Measurements from ENCODE around the gene SMARCAL1.

The SMARCAL1 gene

GRCh38 chr2:216477283-216478035, 65.2 kb downstream of the SMARCAL1 start:
- no peak for DNase-seq (ENCODE audit: low read depth in 3 of 3)

GRCh38 chr2:216478151-216478550, 65.9 kb downstream of the SMARCAL1 start:
- DNase-seq (ENCODE audit: low read depth in 3 of 3), result peak in 1 of 3 experiments; percentile 19

DNA sequence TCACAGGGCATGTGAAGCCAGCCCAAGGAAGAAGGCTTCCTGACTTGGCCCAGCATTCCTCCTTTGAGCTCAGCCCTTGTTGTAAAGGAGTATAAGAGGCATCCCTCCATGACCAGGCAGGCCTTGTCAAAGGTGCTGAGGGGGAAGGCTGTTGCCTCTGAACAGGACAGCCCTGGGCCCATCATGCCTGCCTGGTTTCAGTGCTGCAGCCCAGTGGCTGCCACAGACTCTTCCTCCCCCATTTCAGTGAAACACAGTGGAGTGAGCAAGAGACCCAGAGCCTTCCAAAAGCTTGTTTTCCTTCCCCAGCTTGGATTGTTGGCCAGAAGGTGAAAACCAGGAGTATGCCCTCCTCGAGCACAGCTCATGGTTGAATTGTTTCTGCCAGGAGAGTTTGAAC, 66.5 kb downstream of the SMARCAL1 start:
- no peak for DNase-seq (ENCODE audit: low read depth in 3 of 3)

DNA sequence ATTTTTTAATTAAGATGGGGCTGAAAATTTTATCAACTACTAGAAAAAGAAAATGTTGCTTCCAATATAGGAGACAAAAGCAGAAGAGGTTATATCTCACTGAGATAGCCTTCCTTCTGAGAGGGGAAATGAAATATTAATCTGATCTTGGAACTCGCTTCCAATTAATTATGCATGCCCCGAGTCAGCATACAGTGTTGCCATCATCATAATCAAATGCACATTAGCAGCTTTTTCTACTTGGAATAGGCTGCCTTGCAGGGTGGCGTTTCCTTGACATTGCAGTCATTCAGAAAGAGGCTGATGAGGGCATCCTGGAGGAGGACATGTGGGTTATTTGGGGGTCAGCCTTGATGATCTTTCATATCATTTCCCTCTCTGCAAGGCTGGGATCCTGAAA, 67.9 kb downstream of the SMARCAL1 start:
- DNase-seq (ENCODE audit: low read depth in 3 of 3), result no peak

DNA sequence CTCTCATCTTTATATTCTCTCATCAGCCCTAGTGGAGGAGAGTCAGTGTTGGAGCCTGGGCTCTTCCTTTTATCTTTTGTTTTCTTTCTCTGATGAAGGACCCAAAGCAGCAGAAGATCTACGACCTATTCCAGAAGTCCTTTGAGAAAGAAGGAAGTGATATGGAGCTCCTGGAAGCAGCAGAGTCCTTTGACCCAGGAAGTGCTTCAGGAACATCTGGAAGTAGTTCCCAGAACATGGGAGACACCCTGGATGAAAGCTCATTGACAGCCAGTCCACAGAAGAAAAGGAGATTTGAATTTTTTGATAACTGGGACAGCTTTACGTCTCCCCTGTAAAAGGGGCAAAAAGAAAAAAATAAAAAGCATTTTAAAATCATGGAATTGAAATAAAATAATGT, 70.4 kb downstream of the SMARCAL1 start:
- no peak for DNase-seq (ENCODE audit: low read depth in 3 of 3)

GRCh38 chr2:216485237-216485636, 73.0 kb downstream of the SMARCAL1 start:
- DNase-seq (ENCODE audit: low read depth in 3 of 3), result no peak

DNA sequence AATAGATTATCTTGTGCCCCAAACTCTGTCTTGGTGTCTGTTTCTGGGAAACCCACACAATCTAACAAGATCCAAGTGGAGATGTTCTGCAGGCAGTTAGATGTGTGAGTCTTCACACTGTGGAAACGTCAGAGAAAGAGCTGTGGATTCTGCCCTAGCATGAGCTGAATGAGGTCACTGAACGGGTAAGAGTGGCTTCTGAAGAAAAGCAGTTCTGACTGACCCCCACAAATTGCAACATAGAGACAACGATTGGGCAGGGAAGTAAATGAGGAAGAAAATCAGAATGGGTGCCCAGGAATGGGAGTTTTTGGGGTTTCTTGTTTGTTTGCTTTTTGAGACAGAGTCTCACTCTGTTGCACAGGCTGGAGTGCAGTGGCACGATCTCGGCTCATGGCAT, 73.5 kb downstream of the SMARCAL1 start:
- no peak for DNase-seq (ENCODE audit: low read depth in 3 of 3)

DNA sequence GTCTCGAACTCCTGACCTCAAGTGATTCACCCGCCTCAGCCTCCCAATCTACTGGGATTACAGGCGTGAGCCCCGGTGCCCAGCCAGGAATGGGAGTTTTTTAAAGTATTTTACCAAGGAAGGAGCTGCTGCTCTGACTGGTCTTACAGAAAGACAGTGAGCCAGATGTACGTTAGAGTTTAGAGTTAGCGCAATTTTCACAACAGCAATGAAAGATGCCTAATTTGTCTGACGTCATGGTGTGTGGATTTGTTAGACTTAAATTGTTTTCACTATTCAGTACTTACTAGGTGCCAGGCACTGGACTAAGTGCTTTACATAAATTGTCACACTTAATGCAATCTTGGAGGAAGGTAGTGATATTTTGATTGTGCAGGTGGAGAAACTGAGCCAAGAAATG, 74.0 kb downstream of the SMARCAL1 start:
- DNase-seq (ENCODE audit: low read depth in 3 of 3), result no peak

DNA sequence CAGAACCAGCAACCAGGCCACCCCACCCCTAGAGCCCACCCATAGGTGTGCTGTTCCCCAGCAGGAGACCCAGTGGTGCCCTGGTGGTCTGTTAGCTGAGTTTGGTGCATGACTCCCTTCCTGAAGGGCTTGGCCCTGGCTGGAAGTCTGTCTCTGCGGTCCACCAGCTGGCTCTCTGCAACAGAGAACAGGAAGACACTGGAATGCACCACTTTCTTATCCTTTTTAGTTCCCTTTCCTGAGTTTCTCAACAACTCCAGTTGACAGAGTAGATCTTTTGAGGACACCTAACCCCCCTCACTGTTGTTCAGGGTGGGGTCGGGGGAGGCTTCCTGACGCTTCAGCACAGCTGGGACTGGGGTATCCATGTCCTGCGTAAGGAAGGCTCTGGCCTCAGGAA, 74.4 kb downstream of the SMARCAL1 start:
- DNase-seq (ENCODE audit: low read depth in 3 of 3), result no peak

- no peak for DNase-seq (ENCODE audit: low read depth in 3 of 3)
These were observed 77.8 kb downstream of the SMARCAL1 start for GRCh38 chr2:216490061-216490460.

DNA sequence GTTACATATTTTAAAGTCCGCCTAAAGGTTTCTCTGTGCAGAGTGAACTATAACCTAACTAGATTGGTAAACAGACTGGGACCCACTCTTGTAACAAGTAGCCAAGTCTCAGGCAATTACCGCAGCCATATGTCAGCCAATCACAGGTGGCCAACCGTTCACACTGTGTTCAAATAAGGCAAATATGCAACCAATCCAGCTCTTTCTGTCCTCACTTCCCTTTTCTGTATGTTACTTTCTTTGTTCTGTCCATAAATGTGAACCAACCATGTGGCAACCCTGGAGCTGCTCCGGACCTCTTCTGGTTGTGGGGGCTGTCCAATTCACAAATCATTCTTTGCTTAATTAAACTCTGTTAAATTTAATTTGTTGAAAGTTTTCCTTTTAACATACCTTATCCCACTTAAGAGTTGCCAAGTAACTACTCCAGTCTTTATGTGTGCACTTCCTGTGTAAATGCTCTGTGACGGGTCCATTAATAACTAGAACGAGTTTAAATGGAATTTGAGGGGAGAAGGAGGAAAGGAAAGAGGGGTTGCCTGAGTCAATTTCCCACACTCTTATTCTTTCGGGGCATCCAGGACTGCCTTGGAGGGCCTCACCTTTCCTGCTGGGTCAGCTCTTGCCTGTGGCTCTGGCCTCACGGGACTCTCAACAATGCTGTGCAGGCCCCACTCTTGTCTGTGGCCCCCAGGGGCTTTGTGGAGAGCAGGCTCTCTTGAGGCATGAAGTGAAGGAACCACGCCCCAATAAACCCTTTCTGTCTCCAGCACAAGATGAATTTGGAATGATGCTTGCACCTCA, 79.7 kb downstream of the SMARCAL1 start:
- DNase-seq (ENCODE audit: low read depth in 3 of 3), result no peak

- no peak for DNase-seq (ENCODE audit: low read depth in 3 of 3)
These were observed 80.5 kb downstream of the SMARCAL1 start for GRCh38 chr2:216492597-216493333.

- DNase-seq (ENCODE audit: low read depth in 3 of 3), result no peak
These were observed 81.0 kb downstream of the SMARCAL1 start for GRCh38 chr2:216493334-216493685.

DNA sequence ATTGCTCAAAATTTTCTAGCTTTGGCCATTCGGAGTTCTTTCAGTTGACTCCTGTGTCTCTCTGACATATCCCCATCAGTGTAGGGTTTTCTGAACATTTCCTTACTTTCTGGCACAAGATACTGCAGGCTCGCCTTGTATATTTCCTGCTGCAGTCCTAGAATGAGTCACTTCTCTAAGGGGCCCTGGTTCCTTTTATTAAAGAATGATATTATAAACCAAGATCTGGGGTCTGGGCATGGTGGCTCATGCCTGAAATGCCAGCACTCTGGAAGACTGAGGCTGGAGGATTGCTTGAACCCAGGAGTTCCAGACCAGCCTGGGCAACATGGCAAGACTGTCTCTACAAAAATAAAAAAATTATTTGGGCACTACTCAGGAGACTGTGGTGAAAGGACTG, 83.4 kb downstream of the SMARCAL1 start:
- DNase-seq (ENCODE audit: low read depth in 3 of 3), result no peak

- no peak for DNase-seq (ENCODE audit: low read depth in 3 of 3)
These were observed 85.2 kb downstream of the SMARCAL1 start for GRCh38 chr2:216497382-216498069.

GRCh38 chr2:216498070-216498378, 85.7 kb downstream of the SMARCAL1 start:
- DNase-seq (ENCODE audit: low read depth in 3 of 3), result no peak

- DNase-seq (ENCODE audit: low read depth in 3 of 3), result peak; percentile 81 to 88 (median 81)
These were observed 86.4 kb downstream of the SMARCAL1 start, which contains the start of gene RPL37A for GRCh38 chr2:216498379-216499352. Gene RPL37A, plus strand, starts transcription at chr2:216498844. Its CDS starts 31 bp downstream, at chr2:216498875.

DNA sequence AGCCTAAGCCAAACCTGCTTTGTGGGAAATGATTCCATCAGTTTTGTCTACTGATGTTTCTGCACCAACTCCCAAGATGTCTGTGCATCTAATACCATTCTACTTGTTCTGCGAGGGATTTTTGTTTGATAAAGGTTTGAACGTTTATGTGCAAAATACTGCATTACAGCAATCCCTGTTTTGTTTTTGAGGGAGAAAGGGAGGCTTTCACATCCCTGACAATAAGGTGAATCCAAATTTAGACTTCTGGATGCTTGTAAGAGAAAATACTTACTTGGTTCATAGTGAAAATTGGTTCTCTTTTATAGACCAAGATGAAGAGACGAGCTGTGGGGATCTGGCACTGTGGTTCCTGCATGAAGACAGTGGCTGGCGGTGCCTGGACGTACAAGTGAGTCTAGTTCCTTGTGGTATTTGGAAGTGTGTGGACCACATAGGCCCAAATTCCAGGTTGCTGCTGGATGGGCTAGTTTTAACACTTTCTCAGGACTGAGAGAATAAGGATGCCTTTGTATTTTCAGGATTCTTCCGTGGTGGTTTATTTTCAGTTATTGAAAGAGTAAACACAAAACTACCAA, 87.4 kb downstream of the SMARCAL1 start:
- no peak for DNase-seq (ENCODE audit: low read depth in 3 of 3)

- no peak for DNase-seq (ENCODE audit: low read depth in 3 of 3)
These were observed 88.3 kb downstream of the SMARCAL1 start for GRCh38 chr2:216500572-216500971.

DNA sequence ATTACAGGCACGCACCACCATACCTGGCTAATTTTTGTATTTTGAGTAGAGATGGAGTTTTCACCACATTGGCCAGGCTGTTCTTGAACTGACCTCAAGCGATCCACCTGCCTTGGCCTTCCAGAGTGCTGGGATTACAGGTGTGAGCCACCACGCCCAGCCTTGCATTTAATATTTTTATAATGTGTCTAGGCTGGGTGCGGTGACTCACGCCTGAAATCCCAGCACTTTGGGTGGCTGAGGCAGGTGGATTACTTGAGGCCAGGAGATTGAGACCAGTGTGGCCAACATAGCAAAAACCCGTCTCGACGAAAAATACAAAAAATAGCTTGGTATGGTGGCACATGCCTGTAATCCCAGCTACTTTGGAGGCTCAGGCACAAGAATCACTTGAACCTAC, 89.6 kb downstream of the SMARCAL1 start:
- no peak for DNase-seq (ENCODE audit: low read depth in 3 of 3)

Data from stimulated activated CD4-positive, alpha-beta T cell treated with anti-CD3 and anti-CD28 coated beads, TNF-alpha, amount 100 ng/mL, for 24 hours (primary cell).